HL-60 (cell line): Measurements from ENCODE around the gene HOMER1.

Experiments
- DNase-seq, 2 experiments: peaks; one replicate each; pipeline ENCODE4 v3.0.0-alpha.2; 2010 to 2020; ENCODE audit warnings: low read depth in 1 of 2, low spot score in 1 of 2
- H3K27ac ChIP-seq: fragments of 250-450 bp; sonication (Bioruptor Pico); replicated peaks from 2 replicates; pipeline ENCODE4 v1.5.1; 2020; ENCODE audit warnings: mild to moderate bottlenecking, moderate library complexity
- H3K27me3 ChIP-seq: fragments of 250-450 bp; sonication (Bioruptor Pico); 2 replicates; pipeline ENCODE4 v1.5.1; 2021; ENCODE audit warnings: mild to moderate bottlenecking, moderate library complexity; ENCODE audit not compliant: insufficient read depth, poor library complexity, severe bottlenecking
- H3K4me3 ChIP-seq: replicated peaks from 2 replicates; pipeline ENCODE4 v1.5.1; 2011; ENCODE audit warnings: mild to moderate bottlenecking, control low read depth, low read length; ENCODE audit not compliant: insufficient read depth
- CTCF ChIP-seq: IDR thresholded peaks from one replicate; pipeline ENCODE4 v1.5.1; 2011; ENCODE audit warnings: low read length, control low read depth, inconsistent platforms; ENCODE audit not compliant: insufficient read depth
- GABPA ChIP-seq: IDR thresholded peaks from 2 replicates; pipeline ENCODE4 v1.6.1; 2012; ENCODE audit warnings: low read depth
- POLR2AphosphoS5 ChIP-seq: IDR thresholded peaks from 2 replicates; pipeline ENCODE4 v1.6.1; 2012; ENCODE audit warnings: low read depth
- REST ChIP-seq: IDR thresholded peaks from 2 replicates; pipeline ENCODE4 v1.6.1; 2012; ENCODE audit warnings: low read depth; ENCODE audit not compliant: insufficient replicate concordance
- SPI1 ChIP-seq: IDR thresholded peaks from 2 replicates; pipeline ENCODE4 v1.6.1; 2012; ENCODE audit warnings: low read depth, mild to moderate bottlenecking, borderline replicate concordance

HOMER1 gene

GRCh38 chr5:79513308-79513703 lies 628 bp downstream of the HOMER1 start:
- DNase-seq, result no peak
- Histone ChIP-seq H3K27me3 (peaks cover 2% of the 10 kb centered on the region), H3K27ac (no peak overlapping the region), H3K4me3 (peak overlapping the region; percentile 66)
- TF ChIP-seq GABPA, result no peak
- no peak for TF ChIP-seq SPI1
- no peak for TF ChIP-seq POLR2AphosphoS5
- no peak for TF ChIP-seq REST
- TF ChIP-seq CTCF, result no peak

DNA sequence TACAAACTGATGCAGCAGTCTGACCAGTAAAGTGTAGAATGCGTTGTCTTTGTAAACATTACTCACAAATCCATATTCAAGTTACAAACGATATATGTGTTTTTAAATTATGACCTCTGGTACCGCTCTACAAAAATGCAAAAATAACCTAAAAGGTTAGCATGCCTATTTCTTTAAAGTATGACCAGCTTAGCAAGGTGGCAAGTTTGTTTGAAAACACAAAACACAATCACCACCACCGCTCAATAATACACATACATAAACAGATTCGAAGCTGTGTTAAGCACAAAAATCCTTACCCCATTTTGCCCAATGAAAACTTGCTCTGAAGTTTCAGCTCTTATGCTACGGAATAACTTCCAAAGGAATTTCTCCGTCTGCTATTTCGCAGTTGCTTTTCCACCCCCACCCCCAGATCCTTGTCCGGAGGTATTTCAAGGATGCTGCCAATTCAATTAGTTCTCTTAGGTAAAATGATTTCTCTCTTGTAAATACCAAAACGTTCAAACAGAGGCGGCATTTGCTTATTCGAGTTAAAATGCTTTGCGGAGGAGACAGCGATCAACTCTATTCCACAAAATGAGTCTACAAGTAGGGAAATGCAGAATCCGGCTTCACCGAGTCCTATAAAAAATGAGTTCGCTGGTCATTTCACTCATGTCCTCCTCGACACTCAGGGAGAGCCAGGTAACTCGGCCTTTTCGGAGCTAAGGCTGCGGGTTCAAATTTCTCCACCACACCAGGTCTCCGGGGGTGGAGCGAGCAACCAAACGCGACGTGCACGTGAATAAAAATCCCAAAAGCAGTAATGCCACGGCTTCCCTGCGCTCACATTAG lies 1.2 kb downstream of the HOMER1 start:
- Histone ChIP-seq H3K27me3 (peaks cover 2% of the 10 kb centered on the region), H3K4me3 (peak overlapping the region; percentile 66), H3K27ac (no peak overlapping the region)
- DNase-seq, result no peak
- no peak for TF ChIP-seq CTCF
- TF ChIP-seq POLR2AphosphoS5, result no peak
- TF ChIP-seq GABPA, result no peak
- no peak for TF ChIP-seq SPI1
- TF ChIP-seq REST, result no peak

- Histone ChIP-seq H3K27ac (no peak overlapping the region), H3K27me3 (peaks cover 2% of the 10 kb centered on the region), H3K4me3 (no peak overlapping the region; the same call in 1 of the 2 replicates)
- TF ChIP-seq POLR2AphosphoS5 (no peak), CTCF (no peak), GABPA (no peak), SPI1 (no peak), REST (no peak)
- DNase-seq, result no peak
Observed at GRCh38 chr5:79512049-79512448, 1.9 kb downstream of the HOMER1 start.
